ENCODE measurements around the gene SLC51B. TPM values are rescaled to one million over a fixed set of nuclear protein-coding genes. Genes with fewer than 3 reads are reported as not detected.
"Not testable (repeated sequence)": the region's sequence is repeated elsewhere in the genome, so short reads cannot be mapped to it uniquely, and the experiment has no call there.

SLC51B gene
- total RNA-seq (ENCODE audit: low replicate concordance): not detected in 2 replicates

- no peak within 1 kb of the TSS for H3K4me3 ChIP-seq (ENCODE audit: low read depth, low read length)
- DNase-seq (ENCODE audit: low read depth): no peak
- no peak for TF ChIP-seq CTCF (IDR thresholded peaks at IDR 0.05; ENCODE audit: insufficient read depth, low read length)
Measured at GRCh38 chr15:65044724-65045481, at the start of gene SLC51B. Gene SLC51B (plus strand): TSS chr15:65045387. CDS start chr15:65050005, 4,618 bp downstream.

GRCh38 chr15:64997066-64997465, 48.1 kb upstream of the SLC51B start:
- DNase-seq (ENCODE audit: low read depth): no peak
- no peak for TF ChIP-seq CTCF (IDR thresholded peaks at IDR 0.05; ENCODE audit: insufficient read depth, low read length)
- no peak overlapping the region for H3K4me3 ChIP-seq (ENCODE audit: low read depth, low read length)

- no peak for DNase-seq (ENCODE audit: low read depth)
- no peak for TF ChIP-seq CTCF (IDR thresholded peaks at IDR 0.05; ENCODE audit: insufficient read depth, low read length)
- H3K4me3 ChIP-seq (ENCODE audit: low read depth, low read length): no peak overlapping the region
Measured at GRCh38 chr15:64997745-64998375, 47.3 kb upstream of the SLC51B start.

GRCh38 chr15:65004993-65005392, 40.2 kb upstream of the SLC51B start:
- TF ChIP-seq CTCF (IDR thresholded peaks at IDR 0.05; ENCODE audit: insufficient read depth, low read length): no peak
- DNase-seq (ENCODE audit: low read depth): no peak
- H3K4me3 ChIP-seq (ENCODE audit: low read depth, low read length): no peak overlapping the region

GRCh38 chr15:65006876-65007275, 38.3 kb upstream of the SLC51B start:
- no peak for DNase-seq (ENCODE audit: low read depth)
- no peak for TF ChIP-seq CTCF (IDR thresholded peaks at IDR 0.05; ENCODE audit: insufficient read depth, low read length)
- H3K4me3 ChIP-seq (ENCODE audit: low read depth, low read length): no peak overlapping the region

GRCh38 chr15:65008983-65009382, 36.2 kb upstream of the SLC51B start:
- no peak for DNase-seq (ENCODE audit: low read depth)
- no peak overlapping the region for H3K4me3 ChIP-seq (ENCODE audit: low read depth, low read length)
- TF ChIP-seq CTCF (IDR thresholded peaks at IDR 0.05; ENCODE audit: insufficient read depth, low read length): peak; percentile 1

GRCh38 chr15:65011198-65011597, 34.0 kb upstream of the SLC51B start:
- DNase-seq (ENCODE audit: low read depth); H3K4me3 ChIP-seq (ENCODE audit: low read depth, low read length): not testable (repeated sequence)
